IPS-18c (cell line): ENCODE measurements around the gene SAMD5.

ENCODE experiments used
- H3K4me3 ChIP-seq: 2 replicates; pipeline ENCODE4 v1.7.0; 2013; ENCODE audit warnings: low read depth, mild to moderate bottlenecking, low read length, moderate library complexity; ENCODE audit not compliant: insufficient read depth
- H3K9me3 ChIP-seq: one replicate; pipeline ENCODE4 v1.6.1; 2013; ENCODE audit warnings: mild to moderate bottlenecking, low read length, moderate library complexity; ENCODE audit not compliant: control insufficient read depth, insufficient read depth

The SAMD5 gene

DNA sequence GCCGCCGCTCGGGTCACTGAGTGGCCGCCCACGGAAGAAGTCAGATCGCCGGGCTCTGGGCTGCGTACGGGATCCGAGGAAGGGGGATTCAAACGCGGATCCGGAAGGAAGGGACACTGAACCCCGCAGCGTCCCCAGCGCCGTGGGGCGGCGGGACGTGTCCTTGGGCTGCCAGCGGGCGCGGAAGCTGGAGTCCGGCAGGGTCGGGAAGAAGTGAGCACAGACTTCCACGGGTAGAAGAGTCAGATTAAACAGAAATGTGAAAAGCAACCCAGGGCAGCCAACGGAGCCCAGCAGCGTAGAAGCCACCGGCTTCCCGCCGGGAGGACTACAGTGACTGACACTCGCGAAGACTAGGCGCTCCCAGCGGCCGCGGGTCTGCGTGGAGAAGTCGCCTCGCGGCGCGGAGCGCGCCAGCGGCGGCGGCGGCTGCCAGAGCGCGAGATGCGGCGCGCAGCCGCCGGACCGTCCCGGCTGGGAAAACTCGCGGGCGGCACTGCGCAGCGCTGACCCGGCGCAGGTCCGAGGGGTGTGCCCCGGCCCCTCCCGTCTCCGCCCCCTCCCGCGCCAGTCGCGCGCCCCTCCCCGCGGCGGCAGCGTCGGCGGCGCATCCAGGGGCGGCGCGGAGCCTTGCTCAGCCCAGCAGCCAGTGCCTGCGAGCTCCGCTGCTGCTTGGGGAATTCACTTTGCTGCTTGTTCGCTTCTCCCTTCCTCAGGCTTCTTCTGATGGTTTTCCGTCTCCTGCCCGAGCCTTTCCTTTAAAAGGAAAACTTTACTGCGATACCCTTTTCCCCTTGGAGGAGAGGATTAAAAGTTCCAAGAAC lies at the start of gene SAMD5:
Gene SAMD5 (plus strand): TSS at position 649 of the 824 bp plus-strand sequence. CDS start 239 bp downstream, outside the sequence.
- no peaks in the 10 kb centered on the region for H3K9me3 ChIP-seq
- peak within 1 kb of the TSS; percentile 55 for H3K4me3 ChIP-seq

DNA sequence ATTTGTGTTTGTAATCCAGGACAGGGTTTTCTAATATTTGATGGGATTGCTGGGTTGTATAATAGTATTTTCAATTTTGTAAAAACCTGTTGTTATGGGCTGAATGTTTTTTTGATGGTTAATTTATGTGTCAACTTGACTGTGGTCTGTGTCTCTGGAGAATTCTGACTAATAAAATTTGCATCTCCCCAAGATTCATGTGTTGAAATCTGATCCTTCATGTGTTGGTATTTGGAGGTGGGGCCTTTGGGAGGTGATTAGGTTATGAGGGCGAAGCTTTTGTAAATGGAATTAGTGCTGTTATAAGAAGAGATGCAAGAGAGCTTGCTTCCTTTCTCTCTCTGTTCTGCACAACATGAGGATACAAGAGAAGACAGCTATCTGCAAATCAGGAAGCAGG lies 48.7 kb upstream of the SAMD5 start:
- Histone ChIP-seq H3K4me3 (no peak overlapping the region), H3K9me3 (no peaks in the 10 kb centered on the region)

DNA sequence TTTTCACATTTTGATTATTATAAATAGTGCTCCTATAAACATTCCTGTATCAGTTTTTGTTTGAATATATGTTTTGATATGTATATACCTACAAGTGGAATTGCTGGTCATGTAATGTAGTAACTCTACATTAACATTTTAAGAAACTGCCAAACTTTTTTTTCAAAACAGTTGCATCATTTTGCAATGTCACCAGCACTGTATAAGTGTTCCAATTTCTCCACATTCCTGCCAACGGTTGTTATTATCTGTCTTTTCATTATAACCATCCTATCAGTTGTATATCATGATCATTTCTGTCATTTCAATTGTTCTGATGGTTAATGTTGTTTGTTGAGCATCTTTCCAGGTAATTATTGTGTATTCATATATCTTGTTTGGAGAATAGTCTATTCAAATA lies 44.8 kb upstream of the SAMD5 start:
- H3K9me3 ChIP-seq: no peaks in the 10 kb centered on the region
- H3K4me3 ChIP-seq: no peak overlapping the region

DNA sequence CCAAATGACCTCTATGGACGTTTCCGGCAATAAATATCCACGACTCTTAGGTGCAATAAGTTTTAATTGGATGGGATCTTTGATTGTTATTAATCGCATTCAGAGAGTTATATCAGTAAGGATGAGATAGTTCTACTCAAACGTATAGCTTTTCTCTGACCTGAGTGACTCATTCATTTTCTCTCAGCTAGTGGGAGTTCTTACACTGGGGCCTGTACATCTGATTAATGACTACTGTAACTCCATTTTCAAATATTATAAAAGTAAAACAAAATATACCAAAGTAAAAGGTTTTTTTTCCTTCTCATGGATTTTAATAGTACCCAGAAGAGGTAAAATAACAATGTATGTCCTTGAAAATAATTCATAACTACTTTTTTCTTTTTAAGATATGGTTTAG lies 41.1 kb upstream of the SAMD5 start:
- H3K4me3 ChIP-seq: no peak overlapping the region
- no peaks in the 10 kb centered on the region for H3K9me3 ChIP-seq

DNA sequence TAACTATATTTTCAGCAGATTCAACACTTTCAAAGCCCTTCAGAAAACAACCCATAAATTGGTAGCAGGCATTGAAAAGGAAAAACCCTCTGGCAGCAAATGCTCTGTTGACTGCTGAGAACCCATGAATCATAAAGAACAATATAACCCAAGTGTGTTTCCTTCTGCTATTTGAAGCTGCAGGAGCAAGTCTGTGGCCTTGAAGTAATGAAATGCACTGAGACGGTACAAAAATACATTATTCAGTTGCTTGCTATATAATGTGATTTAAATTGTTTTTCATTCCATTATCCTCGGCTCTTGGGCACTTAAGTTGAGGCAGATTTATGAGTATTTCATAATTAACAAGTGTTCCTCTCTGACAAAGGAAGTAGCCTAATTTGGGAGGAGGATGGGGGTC lies 40.6 kb upstream of the SAMD5 start:
- H3K9me3 ChIP-seq: no peaks in the 10 kb centered on the region
- H3K4me3 ChIP-seq: no peak overlapping the region

DNA sequence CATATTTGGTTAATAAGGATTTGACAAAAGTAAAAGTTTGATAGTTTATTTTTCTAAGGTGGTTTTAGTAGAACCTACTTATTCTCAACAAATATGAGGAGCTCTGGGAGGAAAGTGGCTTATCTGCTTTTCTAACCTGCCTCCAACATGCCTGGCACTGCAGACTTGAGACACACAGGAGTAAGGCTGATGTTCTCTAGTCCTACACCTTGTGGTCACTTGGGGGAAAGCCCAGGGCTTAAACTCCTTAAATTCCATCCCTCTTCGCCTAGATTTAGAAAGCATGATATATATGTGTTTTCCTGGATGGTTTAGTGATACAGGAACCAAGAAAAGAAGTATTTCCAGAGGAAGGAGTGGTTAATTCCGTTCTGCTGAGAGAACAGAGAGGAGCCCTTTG lies 39.9 kb upstream of the SAMD5 start:
- Histone ChIP-seq H3K4me3 (no peak overlapping the region), H3K9me3 (no peaks in the 10 kb centered on the region)

DNA sequence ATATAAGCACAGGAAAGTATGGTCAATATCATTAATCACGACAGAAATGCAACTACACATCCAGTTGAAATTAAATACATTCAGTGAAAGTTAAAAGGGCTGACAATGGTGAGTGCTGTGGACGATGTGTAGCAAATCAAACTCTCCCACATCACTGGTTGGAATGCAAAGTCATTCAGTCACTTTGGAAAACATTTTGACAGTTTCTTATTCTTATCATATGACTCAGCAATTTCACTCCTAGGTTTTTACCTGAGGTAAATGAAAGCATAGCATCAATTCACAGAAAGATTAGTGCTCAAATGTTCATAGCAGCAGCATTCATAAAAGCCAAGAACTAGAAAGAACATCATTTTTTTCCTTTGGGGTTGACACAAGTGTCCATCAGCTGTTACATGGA lies 28.6 kb upstream of the SAMD5 start:
- no peak overlapping the region for H3K4me3 ChIP-seq
- no peaks in the 10 kb centered on the region for H3K9me3 ChIP-seq

DNA sequence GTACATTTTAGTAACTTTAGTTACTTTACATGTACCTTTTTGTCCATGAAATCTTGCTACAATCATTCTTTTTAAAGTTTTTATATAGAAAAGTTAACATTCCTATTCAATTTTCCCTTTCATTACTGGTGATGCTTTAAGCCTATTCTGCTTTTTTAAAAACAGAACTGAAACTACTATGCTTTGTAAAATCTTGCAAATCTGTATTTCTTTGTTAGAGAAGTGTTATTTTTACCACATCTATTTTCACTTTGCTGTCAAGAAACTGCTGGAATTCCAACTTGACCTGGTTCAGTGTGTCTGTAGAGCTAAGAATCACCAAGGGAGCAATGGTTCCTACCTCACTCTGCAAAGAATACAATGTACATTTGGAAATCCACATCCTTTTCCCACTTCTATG lies 21.8 kb upstream of the SAMD5 start:
- H3K9me3 ChIP-seq: no peaks in the 10 kb centered on the region
- no peak overlapping the region for H3K4me3 ChIP-seq

DNA sequence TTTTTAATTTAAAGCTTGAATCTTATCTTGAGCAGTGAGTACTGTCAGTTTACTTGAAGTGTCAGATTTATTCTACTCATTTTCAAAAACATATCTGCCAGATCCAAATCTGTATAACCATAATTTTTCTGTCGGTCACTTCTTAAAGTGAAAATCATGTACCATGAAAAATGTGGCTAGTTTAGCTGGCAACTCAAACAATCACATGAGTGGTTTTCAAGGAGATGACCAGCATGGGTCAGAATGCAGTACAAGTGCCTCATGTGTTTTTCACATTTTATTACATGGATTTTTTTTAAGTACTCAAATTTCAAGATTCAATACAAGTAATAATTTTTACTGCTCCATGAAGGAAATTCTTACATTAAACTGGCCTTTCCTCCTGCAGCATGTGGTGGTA lies 11.0 kb upstream of the SAMD5 start:
- Histone ChIP-seq H3K9me3 (no peaks in the 10 kb centered on the region), H3K4me3 (no peak overlapping the region)

DNA sequence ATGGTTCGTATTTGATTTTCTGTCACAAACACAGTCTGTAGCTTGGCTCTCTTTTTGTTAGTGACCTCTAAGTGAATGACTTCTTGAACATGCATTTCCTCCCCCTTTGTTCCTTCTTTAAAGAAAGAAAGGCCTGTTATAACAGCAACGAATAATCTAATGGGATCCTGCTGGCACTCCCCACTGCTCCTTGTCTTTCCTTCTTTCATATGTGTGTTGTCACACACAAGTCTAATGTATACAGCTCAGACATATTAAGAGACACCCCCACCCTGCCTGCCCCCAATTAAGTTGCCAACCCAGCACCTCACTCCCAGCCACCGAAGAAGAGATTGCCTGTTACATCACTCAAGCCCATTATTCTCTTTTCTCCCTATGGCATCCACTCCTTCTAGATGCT lies 4.9 kb upstream of the SAMD5 start:
- no peaks in the 10 kb centered on the region for H3K9me3 ChIP-seq
- no peak overlapping the region for H3K4me3 ChIP-seq

DNA sequence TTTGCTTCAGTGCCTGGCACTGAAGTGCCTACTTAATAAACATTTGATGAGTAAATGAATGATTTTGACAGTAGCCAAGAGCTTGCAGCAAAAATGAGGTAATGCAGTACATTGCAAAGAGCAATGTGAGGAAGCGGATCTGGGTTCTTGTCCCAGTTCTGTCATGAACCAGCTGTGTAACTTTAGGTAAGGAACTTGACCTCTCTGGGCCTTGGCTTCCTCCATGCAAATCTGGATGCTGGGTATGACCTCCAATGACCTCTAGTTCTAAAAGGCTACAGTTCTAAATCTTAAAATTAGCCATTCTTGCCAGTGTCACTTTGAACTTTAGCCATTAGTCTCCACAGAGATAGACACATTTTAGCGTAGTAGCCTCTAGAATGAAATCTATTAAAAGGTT lies 3.6 kb upstream of the SAMD5 start:
- Histone ChIP-seq H3K4me3 (no peak overlapping the region), H3K9me3 (no peaks in the 10 kb centered on the region)

DNA sequence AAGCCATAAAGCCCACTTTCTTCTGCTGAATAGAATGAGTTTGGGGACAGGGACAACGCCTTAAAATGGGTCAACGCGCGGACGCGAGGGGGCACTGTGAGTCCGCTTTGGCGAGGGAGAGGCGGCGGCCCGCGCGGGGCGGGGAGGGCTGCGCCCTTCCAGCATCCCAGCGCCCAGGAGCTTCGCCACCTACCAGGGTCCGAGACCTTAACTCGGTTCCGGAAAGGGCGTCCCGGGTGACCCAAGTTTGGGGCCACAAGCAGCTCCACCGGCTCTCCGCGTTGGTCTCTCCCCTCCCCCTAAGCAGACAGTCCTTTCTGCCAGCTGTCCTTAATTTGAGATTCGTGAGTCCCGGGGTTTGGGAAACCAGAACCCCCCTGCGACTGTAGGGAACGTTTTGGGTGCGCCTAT lies 1.8 kb upstream of the SAMD5 start:
- peak overlapping the region; percentile 55; the same call in 1 of the 2 replicates for H3K4me3 ChIP-seq

DNA sequence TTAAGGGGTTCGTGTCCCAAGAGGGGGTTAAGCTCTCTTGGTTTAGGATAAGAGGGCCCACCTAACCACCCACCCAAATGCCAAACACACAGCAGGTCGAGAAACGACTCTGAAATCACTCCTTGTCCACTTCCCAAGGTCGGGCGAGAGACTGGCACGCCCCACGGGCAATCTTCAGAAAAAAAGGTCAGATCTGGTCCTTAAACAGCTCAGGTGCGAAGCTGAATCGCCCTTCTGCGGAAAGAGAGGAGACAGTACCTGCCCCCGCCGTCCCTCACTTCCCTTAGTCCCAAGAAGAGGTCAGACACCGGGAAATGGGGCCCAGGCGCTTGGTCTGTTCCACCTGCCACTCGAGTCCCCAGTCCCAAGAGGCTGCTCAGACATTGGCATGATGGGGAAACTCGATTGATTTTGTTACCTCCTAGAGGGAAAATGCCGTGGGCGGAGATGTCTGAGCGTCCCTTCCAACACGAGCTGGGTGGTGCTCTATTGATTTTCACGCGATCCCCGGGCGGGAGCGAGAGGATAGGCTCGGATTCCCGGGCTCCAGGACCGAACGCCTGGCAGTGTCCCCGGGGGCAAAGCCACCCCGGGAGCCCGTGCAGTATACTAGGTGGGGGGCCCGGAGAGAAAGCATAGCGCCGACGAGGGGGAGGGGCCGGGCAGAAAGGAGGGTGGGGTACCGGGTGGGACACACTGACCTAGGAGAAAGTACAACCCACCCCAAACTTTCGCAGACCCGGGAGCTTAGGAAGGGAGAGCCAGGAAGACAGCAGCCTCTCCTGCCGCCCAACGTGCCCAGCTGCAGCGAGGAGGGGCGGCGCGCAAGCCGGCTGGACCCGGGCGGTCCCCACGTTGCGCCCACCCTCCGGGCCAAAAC lies 1.1 kb upstream of the SAMD5 start:
- Histone ChIP-seq H3K4me3 (peak overlapping the region; percentile 55), H3K9me3 (no peaks in the 10 kb centered on the region)

More for the DNA sequence above, 1.8 kb upstream of the SAMD5 start:
- no peaks in the 10 kb centered on the region for H3K9me3 ChIP-seq

DNA sequence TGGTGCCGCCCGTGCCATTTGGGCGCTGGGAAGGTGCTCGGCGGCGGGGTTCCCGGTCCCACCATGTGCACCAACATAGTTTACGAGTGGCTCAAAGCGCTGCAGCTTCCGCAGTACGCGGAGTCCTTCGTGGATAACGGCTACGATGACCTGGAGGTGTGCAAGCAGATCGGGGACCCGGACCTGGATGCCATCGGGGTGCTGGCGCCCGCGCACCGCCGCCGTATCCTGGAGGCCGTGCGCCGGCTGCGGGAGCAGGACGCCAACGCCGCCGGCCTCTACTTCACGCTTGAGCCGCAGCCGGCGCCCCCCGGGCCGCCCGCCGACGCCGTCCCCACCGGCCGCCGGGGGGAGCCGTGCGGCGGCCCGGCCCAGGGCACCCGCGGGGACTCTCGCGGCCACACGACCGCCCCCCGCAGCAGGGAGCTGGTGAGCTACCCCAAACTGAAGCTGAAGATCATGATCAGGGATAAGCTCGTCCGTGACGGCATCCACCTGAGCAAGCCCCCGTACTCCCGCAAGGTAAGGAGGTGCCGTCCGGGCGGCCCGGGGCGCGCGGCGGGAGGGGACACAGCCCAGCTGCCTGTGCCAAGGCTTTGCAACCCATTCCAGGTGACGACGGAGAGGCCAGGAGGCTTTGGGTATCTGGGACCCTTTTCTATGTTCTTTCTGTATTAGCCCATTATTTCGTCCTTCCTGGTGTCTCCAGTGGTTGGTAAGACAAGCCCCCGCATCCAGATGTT lies 547 bp downstream of the SAMD5 start:
- no peaks in the 10 kb centered on the region for H3K9me3 ChIP-seq
- H3K4me3 ChIP-seq: peak overlapping the region; percentile 55

DNA sequence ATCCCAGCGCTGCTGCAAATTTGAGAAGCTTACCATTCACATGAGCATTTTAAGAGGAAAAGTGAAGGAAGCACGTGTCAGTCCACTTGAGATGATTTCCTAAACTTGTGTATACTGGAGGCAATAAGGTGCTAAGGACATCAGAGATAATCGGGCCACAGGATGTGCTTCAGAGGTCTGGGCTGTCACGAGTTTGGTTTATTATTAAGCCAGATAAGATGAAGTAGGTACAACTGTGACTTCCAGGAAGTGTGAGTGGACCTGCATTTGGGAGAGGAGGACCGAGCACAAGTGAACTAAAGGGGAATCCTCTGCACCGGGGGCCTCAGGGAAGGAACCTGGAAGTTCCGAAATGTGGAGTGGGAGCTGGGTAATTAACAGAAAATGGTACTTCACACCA lies 1.4 kb downstream of the SAMD5 start:
- Histone ChIP-seq H3K9me3 (no peaks in the 10 kb centered on the region), H3K4me3 (no peak overlapping the region)

DNA sequence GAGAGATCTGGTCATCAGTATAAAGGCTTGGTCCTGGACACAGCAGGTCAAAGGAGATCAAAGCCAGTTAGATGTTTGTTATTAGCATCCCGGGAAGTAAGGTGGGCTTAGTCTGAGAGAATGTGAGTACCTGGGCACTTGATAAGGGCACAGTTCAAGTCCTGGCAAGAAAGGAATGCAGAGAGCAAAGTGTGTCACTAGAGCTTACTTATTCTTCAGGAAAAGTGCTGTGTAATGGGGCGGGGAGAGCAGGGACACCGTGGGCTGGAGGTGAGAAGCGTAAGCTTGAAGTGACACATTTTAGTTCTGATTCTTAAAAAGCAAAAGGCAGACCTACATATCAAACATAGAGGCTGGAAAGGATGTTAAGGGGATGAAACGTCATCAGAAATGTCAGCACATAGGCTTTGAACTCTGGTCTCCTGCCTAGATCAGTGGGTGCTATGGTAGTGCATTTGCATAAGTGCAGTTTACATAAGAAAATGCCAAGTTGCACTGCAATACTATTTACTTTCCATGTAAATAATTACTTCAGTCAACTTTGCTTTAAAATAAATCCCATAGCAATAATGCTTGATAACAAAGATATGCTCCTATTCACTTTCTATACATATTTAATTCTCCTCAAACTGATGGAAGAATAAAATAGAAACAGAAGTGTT lies 2.6 kb downstream of the SAMD5 start:
- Histone ChIP-seq H3K9me3 (no peaks in the 10 kb centered on the region), H3K4me3 (no peak overlapping the region)

DNA sequence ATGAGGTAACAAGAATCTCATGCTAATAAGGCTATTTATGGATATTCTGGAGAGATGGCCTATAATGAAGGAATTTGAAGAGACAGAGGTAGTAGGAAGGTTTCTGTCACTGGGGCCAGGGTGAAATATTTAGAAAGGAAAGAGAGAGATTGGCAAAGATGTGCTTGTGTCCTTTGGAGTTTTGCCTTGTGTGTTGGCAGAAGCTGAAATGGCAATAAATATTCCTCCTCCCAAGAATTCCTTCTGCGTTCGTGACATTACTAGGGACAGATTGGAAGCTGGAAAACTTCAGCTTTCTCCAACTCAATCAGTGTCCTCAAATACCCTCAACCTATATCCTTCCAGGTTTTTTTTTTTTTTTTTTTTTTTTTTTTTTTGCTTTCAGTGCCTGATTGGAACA lies 6.3 kb downstream of the SAMD5 start:
- Histone ChIP-seq H3K9me3 (no peaks in the 10 kb centered on the region), H3K4me3 (no peak overlapping the region)
